Heart left ventricle (tissue), 13 donors: ENCODE data around the gene KRT8.

ENCODE experiments used
- CTCF ChIP-seq, 12 donors: fragments of 200-600 bp; sonication (generic) in 4 of 12; IDR thresholded peaks; one replicate each; pipeline versions ENCODE4 v1.5.0 to v1.8.0; 2018 to 2022; ENCODE audit warnings: antibody characterized with exemption in 12 of 12, mild to moderate bottlenecking in 5 of 12
- POLR2A ChIP-seq, 2 donors: fragments of 450-650 bp; IDR thresholded peaks; one replicate each; pipeline ENCODE4 v1.6.1; 2017; ENCODE audit warnings: antibody characterized with exemption in 2 of 2, mild to moderate bottlenecking in 2 of 2, moderate library complexity in 2 of 2
- donor health status: ischemic (EF 13 %, LVEDD 7.1; RV severe dilation, severe dysfunction).
- donor health status: DM: no; HTN: yes; CAD: no.
- donor health status: DM: no; HTN: no; CAD: no.
- donor health status: ischemic (EF 25% LVEDD 6.9; RV normal size, moderate dysfunction).
- donor health status: ischemic (EF 25% LVEDD 5.7; RV mildly dilated, moderate dysfunction).
- donor health status: ischemic (EF 35%, LVEDD 5.7; RV mildly dilated, moderate dysfunction).
- donor health status: nonischemic (EF 11% LVEDD 7.7; RV severe dilation, severe dysfunction).
- donor health status: DM: yes; HTN: yes; CAD: no.
- donor health status: PGD.
- donor health status: ischemic (EF 29% LVEDD 5.4; RV normal size, mild dysfunction).
- donor health status: nonischemic (EF 23%, LVEDD 6.1; RV moderate dilation, normal function).

- no peak for TF ChIP-seq CTCF (IDR thresholded peaks at IDR 0.05)
- TF ChIP-seq POLR2A (IDR thresholded peaks at IDR 0.05) = no peak
These were observed 894 bp downstream of the KRT8 start for GRCh38 chr12:52903855-52904508.
